Stimulated activated naive B cell treated with anti-CD40 and anti-IgM and Interleukin-4, amounts not matched to agents 10 μg/mL and 1 μg/mL and 100 μg/mL, for 72 hours (primary cell): ENCODE results near the gene CA5B.
"Not testable (repeated sequence)": the region's sequence is repeated elsewhere in the genome, so short reads cannot be mapped to it uniquely, and the experiment has no call there.

Source experiments
- ATAC-seq, 2 donors: fragments of 150-1000 bp; cut with Tn5 transposase; replicated peaks; 2 replicates each; pipeline ENCODE4 v1.10.0; 2021; ENCODE audit warnings: moderate library complexity in 1 of 2
- DNase-seq: peaks from one replicate; pipeline ENCODE4 v3.0.0; 2021
- H3K27ac Mint-ChIP-seq: one replicate; pipeline ENCODE4 v1.8.0; 2022; ENCODE audit warnings: mild to moderate bottlenecking, mixed read lengths
- H3K27me3 Mint-ChIP-seq, 2 donors: one replicate each; pipeline ENCODE4 v1.8.0; 2022; ENCODE audit warnings: mixed read lengths in 2 of 2
- H3K36me3 Mint-ChIP-seq, 2 donors: one replicate each; pipeline ENCODE4 v1.8.0; 2022; ENCODE audit warnings: mixed read lengths in 2 of 2, mild to moderate bottlenecking in 1 of 2
- H3K4me1 Mint-ChIP-seq, 2 donors: one replicate each; pipeline ENCODE4 v1.8.0; 2022; ENCODE audit warnings: mixed read lengths in 2 of 2, mild to moderate bottlenecking in 1 of 2
- H3K4me3 Mint-ChIP-seq, 2 donors: one replicate each; pipeline ENCODE4 v1.8.0; 2022; ENCODE audit warnings: mild to moderate bottlenecking in 2 of 2, mixed read lengths in 2 of 2, moderate library complexity in 1 of 2
- H3K9me3 Mint-ChIP-seq, 2 donors: one replicate each; pipeline ENCODE4 v1.8.0; 2022; ENCODE audit warnings: mixed read lengths in 2 of 2, mild to moderate bottlenecking in 1 of 2

Gene CA5B

DNA sequence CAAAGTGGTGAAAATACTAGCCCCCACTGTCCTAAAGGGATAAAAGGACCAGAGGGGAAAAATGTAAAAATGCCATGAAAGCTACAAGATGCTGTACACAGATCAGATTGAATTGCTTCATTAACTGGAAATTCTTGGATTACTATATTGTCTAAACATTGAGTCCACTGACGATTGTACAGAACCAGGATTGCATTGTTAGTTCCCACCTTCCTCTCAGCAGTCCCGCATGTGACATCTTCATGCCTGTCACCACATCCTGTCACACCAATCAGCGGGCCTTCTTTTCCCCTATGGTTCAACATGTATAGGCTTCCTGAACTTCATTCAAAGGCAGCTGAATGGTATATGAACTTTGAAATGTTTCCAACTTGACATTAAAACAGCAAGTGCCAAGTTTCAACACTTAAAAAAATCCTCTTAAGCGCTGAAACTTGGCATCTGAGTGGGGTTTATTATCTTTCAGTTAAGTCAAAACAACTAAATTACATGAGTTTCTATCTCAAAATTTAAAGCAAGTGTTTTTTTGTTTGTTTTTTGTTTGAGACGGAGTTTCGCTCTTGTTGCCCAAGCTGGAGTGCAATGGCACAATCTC, 76.8 kb downstream of the CA5B start:
- Mint-ChIP-seq H3K36me3 (peaks cover 9 to 50% of the 10 kb centered on the region in 2 donors), H3K9me3 (no peaks in the 10 kb centered on the region), H3K4me3 (no peak overlapping the region), H3K27me3 (no peaks in the 10 kb centered on the region), H3K27ac (no peak overlapping the region), H3K4me1 (peaks cover 6 to 8% of the 10 kb centered on the region in 2 donors)
- ATAC-seq: no peak
- no peak for DNase-seq

DNA sequence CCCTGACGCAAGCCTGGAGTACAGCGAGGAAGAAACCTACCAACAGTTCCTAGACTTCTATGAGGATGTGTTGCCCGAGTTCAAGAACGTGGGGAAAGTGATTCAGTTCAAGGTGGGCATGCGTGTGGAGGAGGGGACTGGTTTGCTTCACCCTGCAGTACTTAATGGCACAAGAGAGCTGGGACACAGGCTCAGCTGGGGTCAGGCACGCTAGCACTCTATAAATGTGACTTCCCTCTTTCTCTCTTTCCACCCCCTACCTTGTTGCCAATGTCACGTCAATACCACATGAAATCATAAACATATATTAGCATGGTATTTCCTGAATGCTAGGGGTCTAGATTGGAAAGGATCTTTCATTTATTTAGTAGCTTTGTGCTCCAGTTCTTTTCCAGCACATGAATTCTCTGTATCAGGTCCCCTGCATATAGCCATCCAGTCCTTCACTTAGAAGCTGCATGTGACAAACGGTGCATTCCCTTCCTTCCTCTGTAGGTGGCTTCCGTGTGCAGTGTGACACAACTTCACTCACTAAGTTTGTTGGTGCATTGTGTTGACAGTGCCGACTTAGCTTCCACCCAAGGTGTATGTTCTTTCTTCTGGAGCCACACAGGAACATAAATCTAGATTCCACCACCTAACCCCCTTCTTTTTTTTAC, 77.8 kb downstream of the CA5B start:
- H3K27me3 Mint-ChIP-seq: no peaks in the 10 kb centered on the region
- peak; percentile 78 to 85 for ATAC-seq
- H3K4me1 Mint-ChIP-seq: peaks cover 6 to 8% of the 10 kb centered on the region in 2 donors
- peaks cover 15 to 57% of the 10 kb centered on the region in 2 donors for H3K36me3 Mint-ChIP-seq
- no peaks in the 10 kb centered on the region for H3K9me3 Mint-ChIP-seq
- no peak overlapping the region for H3K4me3 Mint-ChIP-seq
- DNase-seq: no peak
- H3K27ac Mint-ChIP-seq: peak overlapping the region; percentile 73

DNA sequence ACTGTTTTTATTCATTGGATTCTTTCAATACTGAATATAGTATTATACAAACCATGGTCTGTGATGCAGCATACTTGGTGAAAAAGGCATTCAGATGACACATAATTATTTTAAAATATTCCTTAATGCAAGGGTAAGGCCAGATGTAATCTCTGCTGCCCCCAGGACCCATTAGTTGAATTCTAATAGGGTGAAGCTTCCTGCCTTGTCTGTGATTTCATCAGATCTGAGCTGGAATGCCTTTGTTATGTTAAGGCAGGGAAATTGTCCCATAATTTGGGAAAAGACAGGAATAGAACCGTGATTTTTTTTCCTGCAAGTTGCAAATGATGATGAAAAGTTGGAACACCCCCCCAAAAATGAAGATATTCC, 78.4 kb downstream of the CA5B start:
- no peak overlapping the region for H3K4me3 Mint-ChIP-seq
- H3K36me3 Mint-ChIP-seq: peaks cover 17 to 59% of the 10 kb centered on the region in 2 donors
- no peak overlapping the region for H3K27ac Mint-ChIP-seq
- H3K27me3 Mint-ChIP-seq: no peaks in the 10 kb centered on the region
- ATAC-seq: peak in 1 of 2 donors; percentile 14
- H3K4me1 Mint-ChIP-seq: peaks cover 6 to 8% of the 10 kb centered on the region in 2 donors
- H3K9me3 Mint-ChIP-seq: no peaks in the 10 kb centered on the region
- no peak for DNase-seq

DNA sequence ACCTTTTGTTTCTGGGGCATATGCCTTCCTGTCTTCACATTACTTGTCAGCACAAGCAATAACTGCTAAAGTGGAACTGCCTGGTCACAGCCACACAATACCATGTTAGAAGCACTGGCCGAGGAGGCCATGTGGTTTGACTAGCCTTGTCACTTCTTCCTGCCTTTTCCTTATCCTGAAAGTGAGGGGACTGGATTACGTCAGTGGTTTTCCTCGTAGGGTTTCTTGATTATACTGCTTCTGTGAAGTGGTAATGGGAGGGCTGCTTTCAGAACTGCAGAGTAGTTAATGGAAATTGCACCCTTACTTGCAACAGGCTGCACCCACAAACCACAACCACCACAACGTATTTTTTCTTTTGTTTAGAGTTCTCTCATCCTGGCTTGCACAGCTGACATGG, 78.8 kb downstream of the CA5B start:
- DNase-seq (no peak), ATAC-seq (no peak)
- no peak overlapping the region for H3K27ac Mint-ChIP-seq
- no peaks in the 10 kb centered on the region for H3K27me3 Mint-ChIP-seq
- H3K9me3 Mint-ChIP-seq: no peaks in the 10 kb centered on the region
- peaks cover 6 to 8% of the 10 kb centered on the region in 2 donors for H3K4me1 Mint-ChIP-seq
- no peak overlapping the region for H3K4me3 Mint-ChIP-seq
- peaks cover 17 to 58% of the 10 kb centered on the region in 2 donors for H3K36me3 Mint-ChIP-seq

DNA sequence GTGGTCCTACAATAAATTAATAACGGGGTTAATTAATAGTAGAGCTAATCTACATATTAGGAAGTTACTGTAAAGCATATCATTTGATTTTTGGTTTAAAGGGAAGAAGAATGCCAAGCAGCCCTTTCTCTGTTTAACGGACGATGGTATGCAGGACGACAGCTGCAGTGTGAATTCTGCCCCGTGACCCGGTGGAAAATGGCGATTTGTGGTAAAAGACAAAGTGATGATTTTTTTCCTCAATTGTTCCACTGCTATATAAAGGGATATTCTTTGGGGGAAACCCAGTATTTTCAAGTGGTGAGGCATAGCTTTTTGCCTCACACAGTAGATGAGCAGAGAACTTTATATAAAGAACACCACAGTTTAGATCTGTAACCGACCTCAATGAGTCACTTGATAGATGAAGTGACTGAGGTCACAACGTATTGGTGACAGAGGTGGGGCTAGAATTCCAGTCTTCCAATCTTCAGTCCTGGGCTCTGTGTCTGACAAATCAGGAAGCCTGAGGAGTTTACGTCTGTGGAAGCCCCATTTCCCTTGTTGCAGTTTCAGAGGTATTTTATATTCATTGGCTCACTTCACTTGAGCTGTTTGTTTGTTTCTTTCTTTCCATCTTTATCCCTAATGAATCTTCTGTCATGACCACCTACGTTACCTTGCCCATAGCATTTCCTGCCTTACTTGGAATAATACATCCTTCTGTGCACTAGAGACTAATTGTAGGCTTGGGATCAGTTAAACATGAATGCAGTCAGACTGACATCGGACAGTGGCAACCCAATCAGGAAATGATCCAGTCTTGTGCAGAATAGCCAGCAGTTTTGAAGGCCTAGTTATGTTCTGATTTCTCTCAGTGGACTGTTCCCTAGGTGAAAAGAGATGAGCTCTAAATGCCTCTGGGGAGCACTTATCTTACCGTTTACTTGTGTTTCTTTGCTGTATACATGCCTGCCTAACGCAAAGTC, 82.3 kb downstream of the CA5B start:
- peaks cover 25 to 60% of the 10 kb centered on the region in 2 donors for H3K36me3 Mint-ChIP-seq
- no peak for ATAC-seq

DNA sequence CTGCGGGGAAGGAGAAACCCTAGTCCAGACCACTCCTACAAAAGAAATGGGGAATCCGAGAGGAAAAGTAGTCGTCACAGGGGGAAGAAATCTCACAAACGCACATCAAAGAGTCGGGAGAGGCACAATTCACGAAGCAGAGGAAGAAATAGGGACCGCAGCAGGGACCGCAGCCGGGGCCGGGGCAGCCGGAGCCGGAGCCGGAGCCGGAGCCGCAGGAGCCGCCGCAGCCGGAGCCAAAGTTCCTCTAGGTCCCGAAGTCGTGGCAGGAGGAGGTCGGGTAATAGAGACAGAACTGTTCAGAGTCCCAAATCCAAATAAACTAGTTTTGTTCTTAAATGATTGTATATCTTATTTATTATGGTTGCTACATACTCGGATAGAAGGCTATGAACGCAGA, 84.9 kb downstream of the CA5B start:
- no peaks in the 10 kb centered on the region for H3K27me3 Mint-ChIP-seq
- ATAC-seq: no peak
- peaks cover 26 to 54% of the 10 kb centered on the region in 2 donors for H3K36me3 Mint-ChIP-seq
- no peak for DNase-seq
- H3K4me3 Mint-ChIP-seq: no peak overlapping the region
- H3K27ac Mint-ChIP-seq: no peak overlapping the region
- H3K4me1 Mint-ChIP-seq: peaks cover 0 to 2% of the 10 kb centered on the region in 2 donors
- H3K9me3 Mint-ChIP-seq: no peaks in the 10 kb centered on the region

More for the DNA sequence above, 82.3 kb downstream of the CA5B start:
- no peak for DNase-seq
- no peaks in the 10 kb centered on the region for H3K9me3 Mint-ChIP-seq
- no peak overlapping the region for H3K4me3 Mint-ChIP-seq
- H3K4me1 Mint-ChIP-seq: peaks cover 6 to 8% of the 10 kb centered on the region in 2 donors
- H3K27me3 Mint-ChIP-seq: no peaks in the 10 kb centered on the region
- no peak overlapping the region for H3K27ac Mint-ChIP-seq

DNA sequence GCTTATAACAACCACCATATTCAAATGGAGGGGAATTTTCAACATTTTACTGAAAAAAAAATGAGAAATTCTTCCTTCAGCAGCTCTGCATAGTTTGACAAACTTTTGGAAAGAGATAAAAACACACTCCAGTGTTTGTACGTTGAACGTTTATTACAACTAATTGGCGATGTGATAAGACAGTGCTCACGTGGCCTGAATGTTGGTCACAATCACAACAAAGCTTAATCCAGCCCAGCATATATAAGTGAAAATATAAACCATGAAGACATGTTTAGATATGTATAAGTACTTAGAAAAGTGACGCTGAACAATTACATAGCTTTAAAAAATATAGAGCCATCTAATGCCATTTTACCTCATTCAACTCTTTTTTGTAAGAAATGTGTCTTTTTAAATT, 87.9 kb downstream of the CA5B start:
- H3K27me3 Mint-ChIP-seq: no peaks in the 10 kb centered on the region
- DNase-seq: no peak
- H3K9me3 Mint-ChIP-seq: no peaks in the 10 kb centered on the region
- ATAC-seq: no peak
- H3K4me3 Mint-ChIP-seq: no peak overlapping the region
- H3K36me3 Mint-ChIP-seq: peaks cover 16 to 52% of the 10 kb centered on the region in 2 donors
- peaks cover 4 to 10% of the 10 kb centered on the region in 2 donors for H3K4me1 Mint-ChIP-seq
- no peak overlapping the region for H3K27ac Mint-ChIP-seq

DNA sequence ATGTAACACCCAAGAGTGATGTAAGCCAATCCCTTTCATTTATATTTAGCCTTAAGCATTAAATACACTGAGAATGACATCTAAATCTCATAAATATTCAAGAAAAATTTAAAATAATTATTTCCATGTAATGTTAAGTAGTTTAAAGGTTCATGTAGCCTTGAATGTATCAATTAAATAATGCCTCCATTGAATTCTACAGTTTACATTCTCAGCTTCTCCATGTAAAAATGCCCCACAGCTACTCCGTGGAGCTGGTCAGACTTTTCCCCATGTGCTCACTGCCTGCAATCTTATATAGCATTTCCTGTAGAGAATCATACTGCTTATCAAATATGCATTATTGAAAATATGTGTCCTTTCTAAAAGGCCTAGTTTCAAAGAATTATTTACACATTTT, 91.1 kb downstream of the CA5B start:
- H3K4me3 Mint-ChIP-seq: no peak overlapping the region
- DNase-seq (no peak), ATAC-seq (no peak)
- H3K27me3 Mint-ChIP-seq: no peaks in the 10 kb centered on the region
- H3K27ac Mint-ChIP-seq: no peak overlapping the region
- H3K9me3 Mint-ChIP-seq: no peaks in the 10 kb centered on the region
- H3K4me1 Mint-ChIP-seq: peaks cover 8 to 15% of the 10 kb centered on the region in 2 donors
- H3K36me3 Mint-ChIP-seq: peaks cover 9 to 37% of the 10 kb centered on the region in 2 donors

DNA sequence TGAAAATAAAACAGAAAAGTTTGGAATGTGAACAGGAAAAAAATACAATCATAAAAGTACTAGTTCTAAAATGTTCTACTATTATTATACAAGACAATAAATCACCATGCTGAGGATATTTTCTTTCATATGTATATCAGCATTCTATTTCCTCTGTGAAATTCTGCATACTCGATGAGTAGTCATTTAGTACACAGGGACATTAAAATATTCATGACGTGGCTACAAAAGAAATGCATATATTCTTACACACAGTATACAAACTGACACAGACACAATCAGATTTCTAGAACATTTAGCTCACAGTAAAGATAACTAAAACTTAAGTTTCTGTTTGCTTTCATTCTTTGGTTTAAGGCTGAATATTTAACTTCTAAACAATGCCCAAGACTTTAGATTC, 93.3 kb downstream of the CA5B start:
- not testable (repeated sequence) for H3K27ac Mint-ChIP-seq, H3K27me3 Mint-ChIP-seq, ATAC-seq, DNase-seq, H3K9me3 Mint-ChIP-seq, H3K4me3 Mint-ChIP-seq
- Mint-ChIP-seq H3K4me1 (peaks cover 10 to 20% of the 10 kb centered on the region in 2 donors), H3K36me3 (peaks cover 13 to 35% of the 10 kb centered on the region in 2 donors)

DNA sequence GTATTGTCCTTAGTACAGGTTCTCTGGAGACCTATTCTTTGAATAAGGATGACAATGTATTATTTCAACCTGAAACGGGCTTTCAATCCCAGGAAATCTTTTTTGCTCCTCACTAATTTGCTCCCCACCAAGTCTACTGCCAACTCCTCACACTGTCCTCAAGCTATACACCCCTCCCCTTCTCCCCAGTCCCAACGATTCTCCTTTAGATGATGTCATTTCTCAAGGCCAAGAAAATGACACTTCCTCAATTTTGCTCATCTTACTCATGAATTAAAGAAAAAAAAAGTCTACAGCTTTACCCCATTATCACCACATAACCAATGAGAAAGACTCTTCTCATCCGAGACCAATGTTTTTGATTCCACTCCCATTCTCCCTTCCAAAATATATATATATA, 96.0 kb downstream of the CA5B start:
- DNase-seq (no peak), ATAC-seq (peak in 1 of 2 donors; percentile 47)
- Mint-ChIP-seq H3K36me3 (peaks cover 11 to 23% of the 10 kb centered on the region in 2 donors), H3K27ac (no peak overlapping the region), H3K4me1 (peaks cover 10 to 20% of the 10 kb centered on the region in 2 donors), H3K4me3 (no peak overlapping the region), H3K27me3 (no peaks in the 10 kb centered on the region), H3K9me3 (no peaks in the 10 kb centered on the region)

DNA sequence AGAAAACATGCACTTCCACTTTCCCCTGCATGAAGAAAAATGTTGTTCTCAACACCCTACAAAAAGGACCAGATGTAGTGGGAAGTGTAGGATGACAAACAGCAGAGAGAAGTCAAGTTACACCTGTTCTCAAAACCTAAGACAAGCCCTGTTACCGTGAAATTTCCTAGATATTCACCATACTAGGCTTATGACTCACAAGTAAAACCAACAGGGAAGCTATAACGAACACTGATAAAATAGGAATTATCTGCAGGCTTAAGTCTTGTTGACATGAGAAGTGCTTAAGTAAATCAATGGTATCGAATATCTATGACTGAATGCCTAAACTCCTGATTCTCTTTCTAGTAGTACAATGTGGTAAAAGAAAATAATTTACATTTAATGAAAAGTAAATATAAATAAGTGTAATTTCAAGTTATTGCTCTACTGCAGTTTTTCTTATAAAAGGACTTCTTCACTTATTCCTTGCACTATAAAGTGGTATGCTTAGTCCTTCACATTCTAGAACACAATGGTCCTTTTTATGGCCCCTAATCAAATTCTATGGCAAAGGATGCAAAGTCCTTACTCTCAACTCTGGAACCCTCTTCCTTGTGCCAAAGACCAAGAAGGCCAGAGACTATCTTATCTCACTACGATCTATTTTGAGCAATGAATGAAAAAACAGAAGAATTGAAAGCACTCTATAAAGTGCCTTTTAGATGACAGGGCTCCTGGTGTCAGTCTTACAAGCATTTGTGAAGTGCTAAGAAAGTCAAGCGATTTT, 96.9 kb downstream of the CA5B start:
- ATAC-seq (no peak), DNase-seq (no peak)
- Mint-ChIP-seq H3K36me3 (peaks cover 11 to 18% of the 10 kb centered on the region in 2 donors), H3K9me3 (no peaks in the 10 kb centered on the region), H3K27me3 (no peaks in the 10 kb centered on the region), H3K4me1 (peaks cover 8 to 12% of the 10 kb centered on the region in 2 donors), H3K4me3 (no peak overlapping the region), H3K27ac (peak overlapping the region; percentile 37)
